H1 (cell line): ENCODE measurements around the gene SEMA3B. TPM values are rescaled to one million over a fixed set of nuclear protein-coding genes. Genes with fewer than 3 reads are reported as not detected.

ENCODE experiments used
- BRCA1 ChIP-seq: IDR thresholded peaks from 2 replicates; pipeline ENCODE4 v1.6.1; 2012; ENCODE audit warnings: low read depth, low read length, improper control_type of control experiment
- CEBPB ChIP-seq: IDR thresholded peaks from 2 replicates; pipeline ENCODE4 v1.6.1; 2012; ENCODE audit warnings: low read depth, low read length
- CHD7 ChIP-seq: fragments of 300-600 bp; sonication (generic); IDR thresholded peaks from 2 replicates; pipeline ENCODE4 v1.7.1; 2012; ENCODE audit warnings: low read length, moderate library complexity, mild to moderate bottlenecking, inconsistent platforms; ENCODE audit not compliant: insufficient replicate concordance
- E2F6 ChIP-seq: IDR thresholded peaks from 2 replicates; pipeline ENCODE4 v1.6.1; 2012; ENCODE audit warnings: inconsistent platforms
- EGR1 ChIP-seq: IDR thresholded peaks from 2 replicates; pipeline ENCODE4 v1.6.1; 2011; ENCODE audit warnings: low read depth, low read length, borderline replicate concordance
- EP300 ChIP-seq, 2 experiments: IDR thresholded peaks; 1 replicate in 1 of 2; 2 replicates in 1 of 2; pipeline ENCODE4 v1.6.1; 2011 to 2012; ENCODE audit warnings: low read depth in 2 of 2, low read length in 2 of 2, mild to moderate bottlenecking in 2 of 2, borderline replicate concordance in 1 of 2, inconsistent platforms in 1 of 2, moderate library complexity in 1 of 2
- HDAC2 ChIP-seq, 2 experiments: fragments of 300-600 bp in 1 of 2; sonication (generic) in 1 of 2; IDR thresholded peaks; 2 replicates each; pipeline ENCODE4 v1.6.1; 2011 to 2012; ENCODE audit warnings: low read depth in 2 of 2, low read length in 2 of 2, mild to moderate bottlenecking in 2 of 2, moderate library complexity in 2 of 2, borderline replicate concordance in 1 of 2, inconsistent platforms in 1 of 2
- NRF1 ChIP-seq: IDR thresholded peaks from 2 replicates; pipeline ENCODE4 v1.6.1; 2011; ENCODE audit warnings: mild to moderate bottlenecking, low read depth, low read length, improper control_type of control experiment
- RXRA ChIP-seq: IDR thresholded peaks from 2 replicates; pipeline ENCODE4 v1.6.1; 2011; ENCODE audit warnings: low read depth, mild to moderate bottlenecking, low read length, moderate library complexity; ENCODE audit not compliant: insufficient read depth
- polyA plus RNA-seq, 7 experiments: library from polyadenylated mRNA; depleted of rRNA in 3 of 7; stranded (reverse) in 5 of 7; unstranded in 2 of 7; fragments of >200 nt in 5 of 7; fragments of 200-250 nt in 2 of 7; gene quantifications; 1 replicate in 5 of 7; 2 replicates in 1 of 7; 4 replicates in 1 of 7; pipeline versions ENCODE4 v1.2.1 to v1.2.3, GENCODE V29; 2011 to 2013; ENCODE audit warnings: missing spikeins in 2 of 7, mixed read lengths in 2 of 7
- total RNA-seq: library from RNA; stranded (reverse); fragmentation: NEBNext Ultra II Directional; extraction: Animal tissue kit (Norgen Biotek cat#: 25700); gene quantifications from 2 replicates; pipeline ENCODE4 v1.2.1, GENCODE V29; 2021

Gene SEMA3B
- total and polyA plus RNA-seq, 2 of the 8 experiments (the other 6 are each of a cell fraction or from before 2014, with no cell fraction given), result 3.0 to 4.7 TPM

- TF ChIP-seq CHD7 (no peak), EGR1 (no peak), HDAC2 (IDR thresholded peaks at IDR 0.05; ENCODE audit: borderline replicate concordance in 1 of 2, low read depth in 2 of 2, low read length in 2 of 2) (no peak), EP300 (IDR thresholded peaks at IDR 0.05; ENCODE audit: borderline replicate concordance in 1 of 2, low read depth in 2 of 2, low read length in 2 of 2) (no peak), E2F6 (no peak), NRF1 (no peak), BRCA1 (no peak), RXRA (no peak), CEBPB (no peak)
Observed at GRCh38 chr3:50266017-50266416, 2.9 kb upstream of the SEMA3B start (continued).
